GM15510 (cell line): Measurements from ENCODE around the gene MEX3C.

Source experiments
- POLR2A ChIP-seq: IDR thresholded peaks from 3 replicates; pipeline ENCODE4 v1.6.1; 2011; ENCODE audit warnings: borderline replicate concordance; ENCODE audit not compliant: insufficient read length; ENCODE audit errors: extremely low read depth

The MEX3C gene

GRCh38 chr18:51197661-51198424, at the start of gene MEX3C:
Gene MEX3C, minus strand, starts transcription at chr18:51197681. Its CDS starts 361 bp downstream, at chr18:51197320.
- TF ChIP-seq POLR2A, result peak; percentile 72

- TF ChIP-seq POLR2A, result no peak
Measured at GRCh38 chr18:51241226-51241625, 43.7 kb upstream of the MEX3C start.

GRCh38 chr18:51236225-51236624, 38.7 kb upstream of the MEX3C start:
- TF ChIP-seq POLR2A, result no peak

- TF ChIP-seq POLR2A, result no peak
Measured at GRCh38 chr18:51235009-51235789, 37.7 kb upstream of the MEX3C start.

GRCh38 chr18:51234117-51235008, 36.9 kb upstream of the MEX3C start:
- TF ChIP-seq POLR2A, result no peak

GRCh38 chr18:51229328-51229727, 31.8 kb upstream of the MEX3C start:
- TF ChIP-seq POLR2A, result no peak

GRCh38 chr18:51227660-51228059, 30.2 kb upstream of the MEX3C start:
- TF ChIP-seq POLR2A, result no peak

- TF ChIP-seq POLR2A, result no peak
Measured at GRCh38 chr18:51226587-51227350, 29.3 kb upstream of the MEX3C start.

GRCh38 chr18:51226068-51226467, 28.6 kb upstream of the MEX3C start:
- TF ChIP-seq POLR2A, result no peak

- no peak for TF ChIP-seq POLR2A
Measured at GRCh38 chr18:51212606-51213005, 15.1 kb upstream of the MEX3C start.

GRCh38 chr18:51211552-51211951, 14.1 kb upstream of the MEX3C start:
- TF ChIP-seq POLR2A, result no peak

GRCh38 chr18:51196811-51197660, 445 bp downstream of the MEX3C start:
- TF ChIP-seq POLR2A, result peak; percentile 3

GRCh38 chr18:51196118-51196810, 1.2 kb downstream of the MEX3C start:
- peak; percentile 46 for TF ChIP-seq POLR2A

GRCh38 chr18:51195451-51196117, 1.9 kb downstream of the MEX3C start:
- TF ChIP-seq POLR2A, result no peak
